Common myeloid progenitor, CD34-positive (primary cell): ENCODE results near the gene UNC50.
"Not testable (repeated sequence)": the region's sequence is repeated elsewhere in the genome, so short reads cannot be mapped to it uniquely, and the experiment has no call there.

Experiments used
- CTCF ChIA-PET: fragments of 350-600 bp; sonication (Branson Sonifier 250); formaldehyde crosslinking; loops from one replicate; lab custom pipeline; 2021; ENCODE audit warnings: antibody characterized with exemption; lab: Charles Lee
- POLR2A ChIA-PET: fragments of 350-600 bp; sonication (Branson Sonifier 250); formaldehyde crosslinking; loops from one replicate; lab custom pipeline; 2021; ENCODE audit warnings: antibody characterized with exemption; lab: Charles Lee
- DNase-seq, 3 donors: peaks; one replicate each; pipeline versions ENCODE4 v3.0.0 to v3.0.0-alpha.2; 2013
- H3K27ac ChIP-seq, 2 experiments: 1 replicate in 1 of 2; 2 replicates in 1 of 2; pipeline ENCODE4 v1.7.0; 2013; ENCODE audit warnings: inconsistent platforms in 2 of 2, low read length in 2 of 2, mild to moderate bottlenecking in 2 of 2, low read depth in 1 of 2, moderate library complexity in 1 of 2; ENCODE audit not compliant: severe bottlenecking in 2 of 2, insufficient read depth in 1 of 2, poor library complexity in 1 of 2
- H3K27me3 ChIP-seq, 5 experiments: replicated peaks in 2 of 5; 1 replicate in 3 of 5; 2 replicates in 2 of 5; pipeline versions ENCODE4 v1.6.1 to v1.7.0; 2013; ENCODE audit warnings: low read length in 4 of 5, mild to moderate bottlenecking in 2 of 5, moderate library complexity in 2 of 5, inconsistent platforms in 1 of 5; ENCODE audit not compliant: insufficient read depth in 5 of 5, control insufficient read depth in 4 of 5
- H3K36me3 ChIP-seq, 4 experiments: 1 replicate in 2 of 4; 2 replicates in 2 of 4; pipeline versions ENCODE4 v1.6.1 to v1.7.0; 2013; ENCODE audit warnings: low read length in 3 of 4, control low read depth in 1 of 4, mild to moderate bottlenecking in 1 of 4; ENCODE audit not compliant: control insufficient read depth in 4 of 4, insufficient read depth in 4 of 4
- H3K4me1 ChIP-seq, 4 experiments: 1 replicate in 3 of 4; 2 replicates in 1 of 4; pipeline versions ENCODE4 v1.6.1 to v1.7.1; 2013; ENCODE audit warnings: low read length in 3 of 4, mild to moderate bottlenecking in 3 of 4, control low read depth in 1 of 4, inconsistent platforms in 1 of 4, moderate library complexity in 1 of 4; ENCODE audit not compliant: control insufficient read depth in 4 of 4, insufficient read depth in 4 of 4; ENCODE audit errors: control extremely low read depth in 1 of 4
- H3K4me3 ChIP-seq, 7 experiments: 1 replicate in 4 of 7; 2 replicates in 3 of 7; pipeline versions ENCODE4 v1.5.1 to v1.7.0; 2013; ENCODE audit warnings: mild to moderate bottlenecking in 7 of 7, low read length in 6 of 7, moderate library complexity in 6 of 7, inconsistent platforms in 2 of 7, low read depth in 2 of 7, control low read depth in 1 of 7; ENCODE audit not compliant: insufficient read depth in 4 of 7, control insufficient read depth in 1 of 7; ENCODE audit errors: extremely low read depth in 1 of 7
- H3K9me3 ChIP-seq, 5 experiments: 1 replicate in 4 of 5; 2 replicates in 1 of 5; pipeline versions ENCODE4 v1.6.1 to v1.7.1; 2013; ENCODE audit warnings: low read length in 4 of 5, mild to moderate bottlenecking in 2 of 5, inconsistent platforms in 1 of 5, low read depth in 1 of 5, moderate library complexity in 1 of 5; ENCODE audit not compliant: control insufficient read depth in 4 of 5, insufficient read depth in 2 of 5; ENCODE audit errors: control extremely low read depth in 1 of 5
- WGBS: methylation state at CpG from one replicate; pipeline ENCODE4 v1.1.5; 2013; ENCODE audit not compliant: insufficient coverage; 5-methylcytosine and 5-hydroxymethylcytosine counted together

Gene UNC50

GRCh38 chr2:98658816-98659490 lies 50.6 kb downstream of the UNC50 start:
- POLR2A ChIA-PET: no interaction called here
- WGBS: 100% methylated on average over 1 of the region's 4 CpGs

GRCh38 chr2:98659491-98659840 lies 51.1 kb downstream of the UNC50 start:
- H3K36me3 ChIP-seq: peaks cover 0 to 11% (median 6%) of the 10 kb centered on the region in 4 experiments
- POLR2A ChIA-PET, CTCF ChIA-PET, H3K27me3 ChIP-seq, H3K9me3 ChIP-seq, H3K4me3 ChIP-seq, DNase-seq, H3K27ac ChIP-seq: not testable (repeated sequence)
- peaks cover 2 to 12% (median 8%) of the 10 kb centered on the region in 4 experiments for H3K4me1 ChIP-seq
- WGBS: 82% methylated on average over 3 of the region's 3 CpGs

More at GRCh38 chr2:98658816-98659490, 50.6 kb downstream of the UNC50 start:
- Histone ChIP-seq H3K36me3 (peaks cover 0 to 8% (median 6%) of the 10 kb centered on the region in 4 experiments), H3K27ac (no peak overlapping the region), H3K4me3 (no peak overlapping the region), H3K4me1 (peaks cover 2 to 16% (median 11%) of the 10 kb centered on the region in 4 experiments), H3K27me3 (no peaks in the 10 kb centered on the region), H3K9me3 (peaks cover 0 to 6% (median 0%) of the 10 kb centered on the region in 5 experiments)
- no peak for DNase-seq
- CTCF ChIA-PET: no interaction called here

GRCh38 chr2:98663511-98664090 lies 55.2 kb downstream of the UNC50 start:
- no peak overlapping the region for H3K27ac ChIP-seq
- peaks cover 0 to 22% (median 11%) of the 10 kb centered on the region in 4 experiments for H3K36me3 ChIP-seq
- CTCF ChIA-PET: interaction anchor here (0.6 kb wide), 1 partner anchor 174 kb away, joined by 3 read pairs; no protein-coding TSS in a partner anchor
- POLR2A ChIA-PET: interaction anchor here (0.6 kb wide), 1 partner anchor 174 kb away, joined by 4 read pairs; no protein-coding TSS in a partner anchor
- no peaks in the 10 kb centered on the region for H3K27me3 ChIP-seq
- peak in 1 of 3 donors; percentile 17 for DNase-seq
- no peak overlapping the region for H3K4me3 ChIP-seq
- no peaks in the 10 kb centered on the region for H3K4me1 ChIP-seq
- peaks cover 0 to 6% (median 1%) of the 10 kb centered on the region in 5 experiments for H3K9me3 ChIP-seq
- 100% methylated on average over 10 of the region's 12 CpGs for WGBS

DNA sequence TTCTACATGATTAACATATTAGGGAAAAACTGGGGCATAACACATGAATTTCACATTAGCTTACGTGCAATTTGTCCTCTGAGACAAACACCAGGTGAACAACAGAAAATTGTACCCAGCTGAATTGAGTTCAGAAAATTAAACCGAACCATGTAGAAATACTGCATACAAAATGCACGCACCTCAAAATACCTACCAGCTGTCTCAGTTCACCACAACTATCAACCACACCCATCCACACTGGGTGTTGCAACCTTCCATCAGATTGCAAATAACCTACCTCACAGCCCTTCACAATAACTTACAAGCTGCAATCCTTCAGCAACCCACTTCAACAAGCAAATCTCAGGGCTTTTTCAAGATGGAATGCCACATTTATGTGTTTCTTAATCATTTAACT lies 55.9 kb downstream of the UNC50 start:
- 91% methylated on average over 3 of the region's 3 CpGs for WGBS
- Histone ChIP-seq H3K4me1 (no peaks in the 10 kb centered on the region), H3K9me3 (peaks cover 0 to 6% (median 1%) of the 10 kb centered on the region in 5 experiments), H3K27ac (no peak overlapping the region), H3K4me3 (no peak overlapping the region), H3K36me3 (peaks cover 0 to 22% (median 9%) of the 10 kb centered on the region in 4 experiments), H3K27me3 (no peaks in the 10 kb centered on the region)
- DNase-seq: peak in 2 of 3 donors; percentile 23 to 43
- POLR2A ChIA-PET: interaction anchor here (0.6 kb wide), 1 partner anchor 173 kb away, joined by 4 read pairs; no protein-coding TSS in a partner anchor
- CTCF ChIA-PET: interaction anchor here (0.6 kb wide), 1 partner anchor 173 kb away, joined by 3 read pairs; no protein-coding TSS in a partner anchor

DNA sequence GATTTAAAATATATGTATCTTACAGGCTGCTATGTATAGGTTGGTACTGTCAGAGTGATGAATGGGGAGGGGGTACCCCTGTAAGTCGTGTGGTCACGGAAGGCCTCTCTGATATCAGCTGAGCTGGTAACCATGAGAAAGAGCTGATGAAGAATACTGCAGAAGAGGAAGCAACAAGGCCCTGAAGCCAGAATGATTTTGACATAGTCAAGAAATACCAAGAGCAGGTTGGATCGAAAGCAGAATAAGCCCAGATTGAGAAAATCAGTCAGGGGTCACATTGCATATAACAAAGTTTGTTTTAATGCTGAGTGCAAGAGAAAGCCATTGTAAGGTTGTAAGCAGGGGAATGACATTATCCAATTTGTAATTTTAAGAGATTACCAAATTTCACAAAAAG lies 57.3 kb downstream of the UNC50 start:
- no peak for DNase-seq
- Histone ChIP-seq H3K9me3 (peaks cover 0 to 5% (median 2%) of the 10 kb centered on the region in 5 experiments), H3K27me3 (no peaks in the 10 kb centered on the region), H3K36me3 (peaks cover 0 to 26% (median 15%) of the 10 kb centered on the region in 4 experiments), H3K4me1 (no peaks in the 10 kb centered on the region), H3K4me3 (no peak overlapping the region), H3K27ac (no peak overlapping the region)
- POLR2A ChIA-PET: interaction anchor here (0.5 kb wide), 1 partner anchor 195 kb away, joined by 3 read pairs; no protein-coding TSS in a partner anchor
- 93% methylated on average over 3 of the region's 3 CpGs for WGBS
- CTCF ChIA-PET: no interaction called here
